Liver (tissue), 9 donors: ENCODE measurements around the gene BBC3. TPM values are rescaled to one million over a fixed set of nuclear protein-coding genes. Genes with fewer than 3 reads are reported as not detected.
"Not testable (repeated sequence)": the region's sequence is repeated elsewhere in the genome, so short reads cannot be mapped to it uniquely, and the experiment has no call there.

Source experiments
- DNase-seq: peaks from one replicate; pipeline ENCODE4 v3.0.0-alpha.2; 2017; ENCODE audit warnings: low spot score
- H3K27ac ChIP-seq, 2 donors: one replicate each; pipeline ENCODE4 v1.7.0; 2013; ENCODE audit warnings: inconsistent platforms in 2 of 2, low read length in 2 of 2, control low read depth in 1 of 2, low read depth in 1 of 2, mild to moderate bottlenecking in 1 of 2
- H3K27me3 ChIP-seq, 4 donors: one replicate each; pipeline versions ENCODE4 v1.6.1 to v1.7.0; 2013; ENCODE audit warnings: low read length in 3 of 4, inconsistent platforms in 1 of 4, mild to moderate bottlenecking in 1 of 4, moderate library complexity in 1 of 4; ENCODE audit not compliant: control insufficient read depth in 4 of 4, insufficient read depth in 4 of 4
- H3K36me3 ChIP-seq, 4 donors: one replicate each; pipeline versions ENCODE4 v1.6.1 to v1.7.0; 2013; ENCODE audit warnings: low read length in 3 of 4, mild to moderate bottlenecking in 3 of 4, low read depth in 1 of 4, moderate library complexity in 1 of 4; ENCODE audit not compliant: control insufficient read depth in 4 of 4, insufficient read depth in 3 of 4
- H3K4me1 ChIP-seq, 4 donors: one replicate each; pipeline versions ENCODE4 v1.6.1 to v1.7.0; 2013; ENCODE audit warnings: low read length in 3 of 4, mild to moderate bottlenecking in 3 of 4, moderate library complexity in 1 of 4; ENCODE audit not compliant: control insufficient read depth in 4 of 4, insufficient read depth in 4 of 4
- H3K4me3 ChIP-seq, 3 donors: one replicate each; pipeline versions ENCODE4 v1.6.1 to v1.7.0; 2013; ENCODE audit warnings: low read length in 3 of 3, control low read depth in 1 of 3, low read depth in 1 of 3, mild to moderate bottlenecking in 1 of 3
- H3K9ac ChIP-seq, 2 donors: one replicate each; pipeline ENCODE4 v1.7.0; 2013; ENCODE audit warnings: low read length in 2 of 2, mild to moderate bottlenecking in 2 of 2, moderate library complexity in 2 of 2, control low read depth in 1 of 2, low read depth in 1 of 2
- H3K9me3 ChIP-seq, 4 donors: one replicate each; pipeline versions ENCODE4 v1.6.1 to v1.7.0; 2013; ENCODE audit warnings: low read length in 3 of 4; ENCODE audit not compliant: control insufficient read depth in 4 of 4
- CTCF ChIP-seq: fragments of 150-350 bp; IDR thresholded peaks from 2 replicates; pipeline ENCODE4 v1.5.1; 2017; ENCODE audit warnings: improper control_type of control experiment, low read depth, low read length; ENCODE audit not compliant: missing input control
- FOXA1 ChIP-seq: IDR thresholded peaks from 2 replicates; pipeline ENCODE4 v1.6.1; 2016; ENCODE audit warnings: antibody characterized with exemption
- HNF4A ChIP-seq, 2 donors: conservative IDR thresholded peaks; 2 replicates each; pipeline ENCODE4 v1.6.1; 2016; ENCODE audit warnings: antibody characterized with exemption in 2 of 2, mild to moderate bottlenecking in 2 of 2
- JUND ChIP-seq, 2 donors: IDR thresholded peaks; 2 replicates each; pipeline ENCODE4 v1.6.1; 2016; ENCODE audit warnings: antibody characterized with exemption in 2 of 2
- MAX ChIP-seq: IDR thresholded peaks from 2 replicates; pipeline ENCODE4 v1.6.1; 2016; ENCODE audit warnings: antibody characterized with exemption
- NR2F2 ChIP-seq: IDR thresholded peaks from 2 replicates; pipeline ENCODE4 v1.6.1; 2016; ENCODE audit warnings: antibody characterized with exemption
- RAD21 ChIP-seq, 2 donors: IDR thresholded peaks; 2 replicates each; pipeline ENCODE4 v1.6.1; 2016; ENCODE audit warnings: antibody characterized with exemption in 2 of 2, mild to moderate bottlenecking in 2 of 2
- YY1 ChIP-seq: IDR thresholded peaks from 2 replicates; pipeline ENCODE4 v1.6.1; 2016; ENCODE audit warnings: antibody characterized with exemption, mild to moderate bottlenecking
- WGBS: extraction: QIAGEN DNeasy Blood & Tissue Kit; methylation state at CpG from one replicate; pipeline ENCODE4 v1.1.7; 2013; 5-methylcytosine and 5-hydroxymethylcytosine counted together
- polyA plus RNA-seq, 2 donors: library from polyadenylated mRNA; stranded (reverse) in 1 of 2; unstranded in 1 of 2; fragments of 200-250 nt in 1 of 2; fragments of >200 nt in 1 of 2; fragmentation: Nextera tagmentation in 1 of 2; extraction: Ambion mirVana in 1 of 2; gene quantifications; one replicate each; pipeline versions ENCODE4 v1.2.1 to v1.2.3, GENCODE V29; 2013 to 2015
- total RNA-seq, 2 donors: library from RNA; depleted of rRNA; stranded (reverse); fragments of >200 nt; gene quantifications; one replicate each; pipeline ENCODE4 v1.2.3, GENCODE V29; 2014
- donor health status: healthy.
- donor health status: healthy.
- donor health status: healthy.
- donor health status: healthy.
- donor health status: healthy.

Gene BBC3
- total and polyA plus RNA-seq, 4 donors: 0.35 to 2.6 (median 1.6) TPM

GRCh38 chr19:47280183-47280797, 49.3 kb upstream of the BBC3 start:
- peaks cover 0 to 6% (median under 1%) of the 10 kb centered on the region in 4 donors for H3K4me1 ChIP-seq
- no peaks in the 10 kb centered on the region for H3K36me3 ChIP-seq
- 90% methylated on average over 13 of the region's 13 CpGs for WGBS
- no peak overlapping the region for H3K4me3 ChIP-seq
- peak; percentile 55 for DNase-seq
- peak in 1 of 2 donors; percentile 57 for TF ChIP-seq RAD21 (IDR thresholded peaks at IDR 0.05)
- no peak for TF ChIP-seq YY1
- no peak for TF ChIP-seq HNF4A (conservative IDR thresholded peaks at IDR 0.05)
- peak; percentile 32 for TF ChIP-seq CTCF
- TF ChIP-seq JUND (IDR thresholded peaks at IDR 0.05): no peak
- no peaks in the 10 kb centered on the region for H3K27me3 ChIP-seq
- no peak overlapping the region for H3K9ac ChIP-seq
- H3K27ac ChIP-seq: no peak overlapping the region
- no peaks in the 10 kb centered on the region for H3K9me3 ChIP-seq

GRCh38 chr19:47276513-47276912, 45.5 kb upstream of the BBC3 start:
- 88% methylated on average over 3 of the region's 3 CpGs for WGBS
- not testable (repeated sequence) for H3K9me3 ChIP-seq, H3K4me3 ChIP-seq, DNase-seq, H3K27me3 ChIP-seq, H3K36me3 ChIP-seq, H3K9ac ChIP-seq
- H3K4me1 ChIP-seq: peaks cover 0 to 22% (median 13%) of the 10 kb centered on the region in 4 donors
- H3K27ac ChIP-seq: peak overlapping the region; percentile 21 to 71

GRCh38 chr19:47275791-47276461, 44.9 kb upstream of the BBC3 start:
- Histone ChIP-seq H3K27ac (peak overlapping the region; percentile 21 to 71), H3K36me3 (peaks cover 3 to 6% (median 4%) of the 10 kb centered on the region in 4 donors), H3K9ac (no peak overlapping the region), H3K27me3 (no peaks in the 10 kb centered on the region), H3K4me3 (no peak overlapping the region), H3K4me1 (peaks cover 0 to 22% (median 13%) of the 10 kb centered on the region in 4 donors), H3K9me3 (no peaks in the 10 kb centered on the region)
- TF ChIP-seq MAX (no peak), NR2F2 (no peak), FOXA1 (no peak)
- DNase-seq: no peak
- WGBS: 82% methylated on average over 13 of the region's 13 CpGs
